Measurements from ENCODE around the gene RBP3.

RBP3 gene

DNA sequence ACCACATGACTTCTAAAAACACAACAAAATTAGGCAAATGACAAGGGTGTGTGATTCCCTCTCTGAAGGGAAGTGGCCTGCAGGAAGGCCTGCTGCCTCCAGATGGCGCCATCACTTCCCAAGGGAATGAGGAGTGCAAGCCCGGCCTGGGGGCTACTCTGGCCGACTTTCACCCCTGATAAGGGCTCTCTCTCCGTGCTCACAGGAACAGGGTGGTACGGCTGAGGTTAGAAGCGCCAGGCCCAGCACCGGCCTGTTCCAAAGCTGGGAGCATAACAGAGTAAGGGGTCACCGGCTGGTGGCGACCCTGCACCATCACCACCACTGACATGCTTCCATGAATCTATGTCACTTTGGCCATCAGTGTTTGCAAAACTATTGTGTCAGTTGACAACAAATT, 13.1 kb downstream of the RBP3 start:
- TF ChIP-seq, protein P1, sequence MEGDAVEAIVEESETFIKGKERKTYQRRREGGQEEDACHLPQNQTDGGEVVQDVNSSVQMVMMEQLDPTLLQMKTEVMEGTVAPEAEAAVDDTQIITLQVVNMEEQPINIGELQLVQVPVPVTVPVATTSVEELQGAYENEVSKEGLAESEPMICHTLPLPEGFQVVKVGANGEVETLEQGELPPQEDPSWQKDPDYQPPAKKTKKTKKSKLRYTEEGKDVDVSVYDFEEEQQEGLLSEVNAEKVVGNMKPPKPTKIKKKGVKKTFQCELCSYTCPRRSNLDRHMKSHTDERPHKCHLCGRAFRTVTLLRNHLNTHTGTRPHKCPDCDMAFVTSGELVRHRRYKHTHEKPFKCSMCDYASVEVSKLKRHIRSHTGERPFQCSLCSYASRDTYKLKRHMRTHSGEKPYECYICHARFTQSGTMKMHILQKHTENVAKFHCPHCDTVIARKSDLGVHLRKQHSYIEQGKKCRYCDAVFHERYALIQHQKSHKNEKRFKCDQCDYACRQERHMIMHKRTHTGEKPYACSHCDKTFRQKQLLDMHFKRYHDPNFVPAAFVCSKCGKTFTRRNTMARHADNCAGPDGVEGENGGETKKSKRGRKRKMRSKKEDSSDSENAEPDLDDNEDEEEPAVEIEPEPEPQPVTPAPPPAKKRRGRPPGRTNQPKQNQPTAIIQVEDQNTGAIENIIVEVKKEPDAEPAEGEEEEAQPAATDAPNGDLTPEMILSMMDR (IDR thresholded peaks at IDR 0.05) = peak; percentile 86

- TF ChIP-seq, protein P1 (IDR thresholded peaks at IDR 0.05) = no peak
Measured at GRCh38 chr10:47362199-47362598, 14.0 kb downstream of the RBP3 start.

- TF ChIP-seq, protein P1 (IDR thresholded peaks at IDR 0.05) = no peak
Measured at GRCh38 chr10:47363781-47364180, 15.6 kb downstream of the RBP3 start.

DNA sequence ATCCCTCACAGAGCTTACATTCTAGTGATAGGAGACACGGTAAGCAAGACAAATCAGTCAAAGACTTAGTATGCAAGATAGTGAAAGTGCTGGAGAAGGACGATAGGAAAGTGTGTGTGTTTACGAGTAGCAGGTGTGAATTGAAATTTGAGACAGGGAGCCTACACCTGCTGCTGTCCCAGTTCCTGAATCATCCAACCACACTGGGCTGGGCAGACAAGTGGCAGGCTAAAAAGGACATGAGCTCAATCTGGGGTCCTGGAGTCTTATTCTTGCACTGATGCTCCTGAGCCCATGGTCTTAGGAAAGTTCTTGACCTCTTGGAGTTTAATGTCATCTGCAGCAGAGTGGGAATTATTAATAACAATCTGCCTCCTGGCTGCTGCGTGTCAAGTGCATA, 16.2 kb downstream of the RBP3 start:
- TF ChIP-seq, protein P1 (IDR thresholded peaks at IDR 0.05) = no peak

GRCh38 chr10:47364911-47365310, 16.7 kb downstream of the RBP3 start:
- TF ChIP-seq, protein P1 (IDR thresholded peaks at IDR 0.05) = no peak

- TF ChIP-seq, protein P1 (IDR thresholded peaks at IDR 0.05) = no peak
Measured at GRCh38 chr10:47365431-47366180, 17.4 kb downstream of the RBP3 start.

DNA sequence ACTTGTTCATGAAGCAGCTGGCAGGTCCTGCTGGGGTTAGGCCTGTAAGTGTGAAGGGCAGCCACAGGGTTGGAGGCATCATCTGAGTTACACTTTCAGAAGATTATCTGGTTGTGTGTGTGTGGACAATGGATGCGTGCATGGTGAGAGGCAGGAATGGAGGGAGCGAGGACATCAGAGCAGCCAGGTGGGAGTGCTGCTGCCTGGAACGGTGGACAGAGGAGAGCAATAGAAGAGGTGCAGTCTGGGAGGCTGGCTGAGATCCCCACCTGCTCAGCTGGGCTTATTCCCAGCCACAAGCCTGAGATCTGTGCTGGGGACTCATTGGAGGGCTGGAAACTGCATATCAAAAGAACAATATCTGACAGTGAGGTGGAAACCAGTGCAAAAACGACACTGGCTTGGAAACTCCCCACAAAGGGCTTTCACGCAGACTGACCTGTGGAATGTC, 18.0 kb downstream of the RBP3 start:
- TF ChIP-seq, protein P1 (IDR thresholded peaks at IDR 0.05) = no peak

Data from LNCAP (cell line).